Measurements from ENCODE around the gene NEK9.

NEK9 gene

GRCh38 chr14:75032939-75033338 lies 93.9 kb downstream of the NEK9 start:
- Mint-ChIP-seq H3K36me3 (ENCODE audit: low read depth) (peaks cover 71% of the 10 kb centered on the region), H3K4me1 (no peaks in the 10 kb centered on the region), H3K9me3 (no peaks in the 10 kb centered on the region), H3K27ac (no peak overlapping the region), H3K4me3 (no peak overlapping the region), H3K27me3 (ENCODE audit: low read depth, poor library complexity) (no peaks in the 10 kb centered on the region)
- TF ChIP-seq, protein P1, sequence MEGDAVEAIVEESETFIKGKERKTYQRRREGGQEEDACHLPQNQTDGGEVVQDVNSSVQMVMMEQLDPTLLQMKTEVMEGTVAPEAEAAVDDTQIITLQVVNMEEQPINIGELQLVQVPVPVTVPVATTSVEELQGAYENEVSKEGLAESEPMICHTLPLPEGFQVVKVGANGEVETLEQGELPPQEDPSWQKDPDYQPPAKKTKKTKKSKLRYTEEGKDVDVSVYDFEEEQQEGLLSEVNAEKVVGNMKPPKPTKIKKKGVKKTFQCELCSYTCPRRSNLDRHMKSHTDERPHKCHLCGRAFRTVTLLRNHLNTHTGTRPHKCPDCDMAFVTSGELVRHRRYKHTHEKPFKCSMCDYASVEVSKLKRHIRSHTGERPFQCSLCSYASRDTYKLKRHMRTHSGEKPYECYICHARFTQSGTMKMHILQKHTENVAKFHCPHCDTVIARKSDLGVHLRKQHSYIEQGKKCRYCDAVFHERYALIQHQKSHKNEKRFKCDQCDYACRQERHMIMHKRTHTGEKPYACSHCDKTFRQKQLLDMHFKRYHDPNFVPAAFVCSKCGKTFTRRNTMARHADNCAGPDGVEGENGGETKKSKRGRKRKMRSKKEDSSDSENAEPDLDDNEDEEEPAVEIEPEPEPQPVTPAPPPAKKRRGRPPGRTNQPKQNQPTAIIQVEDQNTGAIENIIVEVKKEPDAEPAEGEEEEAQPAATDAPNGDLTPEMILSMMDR (IDR thresholded peaks at IDR 0.05), result no peak
- no peak for DNase-seq

GRCh38 chr14:75030147-75030546 lies 96.7 kb downstream of the NEK9 start:
- H3K4me1 Mint-ChIP-seq, result no peaks in the 10 kb centered on the region
- H3K9me3 Mint-ChIP-seq, result no peaks in the 10 kb centered on the region
- H3K4me3 Mint-ChIP-seq, result no peak overlapping the region
- DNase-seq, result no peak
- no peak overlapping the region for H3K27ac Mint-ChIP-seq
- TF ChIP-seq, protein P1 (IDR thresholded peaks at IDR 0.05), result no peak
- H3K27me3 Mint-ChIP-seq (ENCODE audit: low read depth, poor library complexity), result no peaks in the 10 kb centered on the region
- peaks cover 55% of the 10 kb centered on the region for H3K36me3 Mint-ChIP-seq (ENCODE audit: low read depth)

Measured in nephron progenitor cell (in vitro differentiated cells).